Measurements from ENCODE around the gene NEDD4L.
"Not testable (repeated sequence)": the region's sequence is repeated elsewhere in the genome, so short reads cannot be mapped to it uniquely, and the experiment has no call there.

The NEDD4L gene

DNA sequence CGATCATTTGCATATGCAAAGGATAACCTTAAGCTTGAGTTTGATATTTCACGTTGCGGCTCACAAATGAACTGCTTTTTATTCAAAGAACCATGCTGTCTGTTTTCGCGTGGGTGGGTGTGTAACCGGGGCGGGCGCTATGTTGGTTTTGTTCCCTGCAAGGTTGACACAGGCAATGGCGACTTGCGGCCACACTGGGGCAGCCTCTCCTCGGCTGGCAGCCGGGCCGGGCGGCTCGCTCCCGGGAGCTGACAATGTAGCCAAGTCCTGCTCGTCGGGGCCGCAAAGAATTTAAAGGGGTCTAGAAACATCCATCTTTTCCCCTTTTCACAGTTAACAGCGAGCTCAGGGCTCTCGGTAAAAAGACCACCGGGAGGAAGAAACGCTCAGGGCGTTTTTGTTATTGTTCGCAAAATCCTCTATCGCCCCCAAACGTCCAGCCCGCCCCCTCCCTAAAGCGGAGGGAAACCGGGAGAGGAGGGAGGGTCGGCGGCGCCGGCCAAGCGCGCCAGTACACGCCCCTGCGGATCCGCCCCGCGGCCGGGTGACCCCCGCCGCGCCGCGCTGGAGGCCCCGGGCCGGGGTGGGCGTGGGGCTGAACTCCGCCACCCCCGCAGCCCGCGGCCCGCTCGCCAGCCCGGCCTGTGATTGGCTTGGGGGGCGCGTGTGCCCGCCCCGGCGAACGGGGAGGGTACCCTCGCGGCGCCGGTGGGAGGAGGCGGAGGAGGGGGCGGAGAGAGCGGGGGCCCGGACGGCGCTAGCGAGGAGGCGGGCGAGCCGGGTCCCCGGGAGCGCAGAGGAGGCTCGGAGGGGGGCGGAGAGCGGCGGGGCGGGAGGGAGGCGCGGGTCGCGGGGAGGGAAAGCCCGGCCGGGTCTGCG lies at the start of gene NEDD4L:
Gene NEDD4L (plus strand): TSS at position 736 of the 879 bp plus-strand sequence. CDS start 435 bp downstream, outside the sequence.
- peak; percentile 91 for DNase-seq

- peak; percentile 78 for DNase-seq
These were observed 48.7 kb upstream of the NEDD4L start for GRCh38 chr18:57995331-57995730.

DNA sequence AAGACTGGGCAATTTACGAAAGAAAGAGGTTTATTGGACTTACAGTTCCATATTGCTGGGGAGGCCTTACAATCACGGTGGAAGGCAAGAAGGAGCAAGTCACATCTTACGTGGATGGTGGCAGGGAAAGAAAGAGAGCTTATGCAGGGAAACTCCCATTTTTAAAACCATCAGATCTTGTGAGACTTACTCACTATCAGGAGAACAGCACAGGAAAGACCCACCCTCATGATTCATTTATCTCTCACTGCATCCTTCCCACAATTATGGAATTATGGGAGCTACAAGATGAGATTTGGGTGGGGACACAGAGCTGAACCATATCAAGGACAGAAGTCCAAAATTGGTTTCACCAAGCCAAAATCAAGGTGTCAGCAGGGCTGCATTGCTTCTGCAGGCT lies 47.1 kb upstream of the NEDD4L start:
- not testable (repeated sequence) for DNase-seq

DNA sequence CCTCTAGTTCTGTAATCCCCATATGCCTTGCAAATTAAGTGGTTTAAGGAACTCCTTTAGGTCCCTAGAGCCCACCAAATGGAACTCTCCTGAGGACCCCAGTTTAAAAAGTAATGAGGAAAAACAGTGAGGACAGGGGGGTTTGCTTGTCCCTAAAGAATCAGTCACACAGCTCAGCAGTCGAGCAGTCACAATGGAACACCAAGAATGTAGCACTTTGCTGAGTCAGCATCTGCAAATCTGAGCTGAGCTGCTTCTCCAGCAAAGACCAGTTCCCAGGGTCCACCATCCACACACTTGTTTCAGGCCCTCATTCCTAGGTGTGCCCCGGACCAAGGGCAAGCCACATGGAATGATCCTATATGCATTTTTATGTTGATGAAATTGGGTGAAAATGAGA lies 46.2 kb upstream of the NEDD4L start:
- DNase-seq, result no peak

DNA sequence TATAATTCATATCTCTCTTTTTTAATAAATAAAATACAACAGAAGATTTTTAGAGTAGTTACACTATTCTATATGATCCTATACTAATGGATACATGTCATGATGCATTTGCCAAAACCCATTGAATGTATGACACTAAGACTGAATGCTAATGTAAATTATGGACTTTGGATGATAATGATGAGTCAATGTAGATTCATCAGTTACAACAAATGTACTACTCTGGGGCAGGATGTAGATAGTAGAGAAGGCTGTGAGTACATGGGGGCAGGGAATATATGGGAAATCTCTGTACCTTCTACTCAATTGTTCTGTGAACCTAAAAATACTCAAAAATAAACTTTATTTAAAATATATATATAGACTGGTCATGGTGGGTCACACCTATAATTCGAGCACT lies 45.6 kb upstream of the NEDD4L start:
- DNase-seq, result no peak

- no peak for DNase-seq
These were observed 39.7 kb upstream of the NEDD4L start for GRCh38 chr18:58004317-58004716.

DNA sequence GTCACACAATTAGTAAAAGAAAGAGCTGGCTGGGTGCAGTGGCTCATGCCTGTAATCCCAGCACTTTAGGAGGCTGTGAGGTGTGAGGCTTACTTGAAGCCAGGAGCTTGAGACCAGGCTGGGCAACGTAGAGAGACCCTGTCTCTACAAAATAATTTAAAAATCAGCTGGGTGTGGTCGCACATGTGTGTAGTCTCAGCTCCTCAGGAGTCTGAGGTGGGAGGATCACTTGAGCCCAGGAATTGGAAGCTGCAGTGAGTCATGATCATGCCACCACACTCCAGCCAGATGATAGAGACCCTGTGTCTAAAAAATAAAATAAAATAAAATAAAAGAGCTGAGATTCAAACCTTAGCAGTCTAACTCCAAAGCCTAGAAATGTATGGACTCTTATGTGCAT lies 39.0 kb upstream of the NEDD4L start:
- no peak for DNase-seq

GRCh38 chr18:58005885-58006523 lies 38.0 kb upstream of the NEDD4L start:
- no peak for DNase-seq

DNA sequence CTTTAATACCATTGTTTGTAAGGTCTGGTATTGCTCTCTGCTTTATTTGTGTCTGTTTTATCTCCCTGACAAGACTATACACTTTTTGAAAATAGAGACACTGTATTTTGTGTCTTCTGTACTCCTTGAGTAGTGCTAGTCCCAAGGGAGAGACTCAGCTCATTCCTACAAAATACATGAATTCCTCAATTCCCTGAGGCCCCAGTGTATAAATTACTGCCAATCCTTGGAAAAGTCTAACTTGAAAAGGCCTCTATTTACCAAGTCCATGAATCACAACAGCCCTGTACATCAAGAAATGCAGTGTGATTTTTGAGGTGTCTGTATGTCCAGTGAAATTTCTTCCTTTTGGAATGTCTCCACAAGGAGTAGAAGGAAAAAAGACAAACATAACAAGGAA lies 34.9 kb upstream of the NEDD4L start:
- DNase-seq, result no peak

- DNase-seq, result no peak
These were observed 33.8 kb upstream of the NEDD4L start for GRCh38 chr18:58010265-58010664.

DNA sequence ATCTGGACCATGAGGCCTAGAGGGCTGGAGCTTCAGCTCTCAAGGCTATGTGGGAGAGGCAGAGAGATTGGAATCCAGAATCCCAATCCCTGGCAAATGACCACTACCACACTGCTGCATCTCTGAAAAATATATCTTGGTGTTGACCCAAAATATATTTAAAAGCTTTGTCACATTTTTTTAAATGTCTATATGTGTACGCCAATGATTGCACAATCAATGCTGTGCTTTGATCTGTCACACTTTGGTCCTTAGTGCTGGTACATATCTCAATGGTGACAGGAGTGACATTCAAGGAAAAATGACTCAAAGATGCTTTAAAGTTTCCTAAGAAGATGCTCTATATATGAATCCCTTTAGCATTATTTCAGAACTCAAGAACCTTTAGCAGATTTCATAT lies 31.7 kb upstream of the NEDD4L start:
- no peak for DNase-seq

DNA sequence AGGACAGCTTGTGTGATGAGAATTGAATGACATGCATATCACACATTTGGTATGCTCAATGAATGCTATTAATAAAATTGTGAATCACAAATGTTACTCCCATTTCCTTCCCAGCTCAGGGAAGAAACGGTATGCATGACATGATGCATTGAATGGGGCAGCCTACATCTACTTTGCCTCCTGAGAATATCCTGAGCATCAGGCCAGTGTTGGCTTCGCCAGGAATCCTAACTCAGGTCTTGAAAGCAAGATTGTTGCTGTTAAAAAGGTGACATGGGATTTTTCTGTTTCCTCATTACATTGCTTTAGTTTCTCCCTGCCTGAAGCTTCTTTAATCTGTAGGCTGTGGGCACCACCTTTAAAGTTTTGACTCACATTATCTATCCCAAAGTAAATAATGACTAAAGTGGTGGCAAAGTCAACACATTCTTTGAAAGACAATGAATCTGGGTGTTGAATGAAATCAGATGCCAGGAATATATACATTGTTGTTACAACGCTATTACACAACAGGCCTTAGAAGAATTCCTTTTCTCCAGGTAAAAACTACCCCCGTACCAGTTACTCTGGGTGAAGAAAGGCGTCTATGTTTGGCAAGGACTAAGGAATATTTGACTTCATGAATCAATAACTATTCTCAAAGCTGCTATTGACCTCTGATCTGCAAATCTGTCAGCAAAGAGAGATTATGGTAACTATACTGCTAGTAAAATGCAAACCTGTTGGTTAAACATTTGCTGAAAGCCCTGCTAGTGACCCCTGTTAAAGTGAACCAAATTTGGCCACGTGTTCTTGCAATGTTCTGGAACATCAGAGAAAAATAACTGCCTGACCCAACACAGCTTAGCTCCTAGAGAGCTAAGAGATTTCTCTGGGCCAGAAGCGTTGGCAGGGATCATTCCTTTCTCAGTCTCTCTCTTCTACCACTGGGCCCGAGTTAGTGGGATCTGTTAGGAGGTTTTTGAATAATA lies 30.5 kb upstream of the NEDD4L start:
- DNase-seq, result no peak

- DNase-seq, result no peak
These were observed 28.8 kb upstream of the NEDD4L start for GRCh38 chr18:58015065-58015780.

DNA sequence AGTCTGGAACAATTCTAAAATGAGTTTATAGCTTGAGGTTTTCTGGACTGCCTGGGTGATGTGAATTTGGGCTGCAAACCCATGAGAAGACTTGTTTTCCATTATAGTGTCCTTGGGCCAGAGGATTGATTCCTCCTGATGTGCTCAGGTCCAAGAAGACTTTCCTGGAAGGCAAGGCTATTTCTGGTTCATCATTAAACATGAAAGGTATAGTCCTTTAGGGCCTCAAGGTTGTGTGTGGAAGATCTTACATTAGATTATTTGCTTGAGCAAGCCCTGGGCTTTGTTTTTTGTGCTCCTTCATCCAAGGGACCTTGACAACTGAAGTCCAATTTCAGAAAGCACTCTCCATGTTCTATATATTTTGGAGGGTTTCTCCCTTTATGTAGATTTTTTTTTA lies 26.8 kb upstream of the NEDD4L start:
- DNase-seq, result no peak

DNA sequence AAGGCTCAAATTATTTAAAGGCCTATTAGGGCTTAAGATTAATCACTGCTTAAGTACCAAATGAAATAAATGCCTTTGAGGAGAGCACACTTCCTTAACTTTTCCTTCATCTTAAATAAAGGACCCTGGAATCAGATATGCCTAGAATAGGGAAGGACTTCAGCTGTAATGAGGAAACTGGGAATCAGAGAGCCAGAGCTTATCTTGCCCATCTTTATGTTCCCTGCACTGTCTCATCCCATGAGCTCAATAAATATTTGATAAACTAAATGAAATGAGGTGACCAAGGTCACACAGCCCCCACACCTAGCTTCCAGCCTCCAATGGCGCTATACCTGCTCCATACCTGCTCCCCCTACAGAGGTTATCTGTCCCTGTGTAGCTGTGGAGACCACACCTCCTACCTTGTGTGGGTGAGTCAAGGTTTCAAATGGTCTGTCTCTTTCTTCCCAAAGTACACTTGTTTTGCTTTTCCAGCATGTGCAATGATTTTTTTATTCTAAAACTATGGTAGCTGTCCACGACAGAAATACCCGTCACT lies 23.4 kb upstream of the NEDD4L start:
- DNase-seq, result no peak

DNA sequence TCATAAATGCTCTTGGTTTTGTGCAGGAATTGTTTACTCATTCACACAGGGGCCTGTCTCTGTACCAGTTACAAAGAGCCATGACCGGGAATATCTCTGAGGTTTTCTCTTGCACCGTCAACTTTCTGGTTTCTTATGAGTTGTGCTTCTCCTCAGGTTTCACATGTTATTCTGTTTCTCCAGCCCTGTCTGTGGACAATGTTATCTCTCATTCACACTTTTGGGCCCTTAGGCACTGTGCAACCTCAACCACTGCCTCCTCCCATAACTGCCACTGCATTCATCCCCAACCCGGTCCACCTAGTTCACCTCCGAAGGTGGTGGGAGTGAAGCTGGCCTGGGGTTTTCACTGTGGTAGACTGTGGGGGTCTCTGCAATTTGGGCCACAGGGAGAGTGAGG lies 22.5 kb upstream of the NEDD4L start:
- DNase-seq, result peak; percentile 75

- DNase-seq, result no peak
These were observed 20.9 kb upstream of the NEDD4L start for GRCh38 chr18:58023108-58023507.

GRCh38 chr18:58024139-58024538 lies 19.9 kb upstream of the NEDD4L start:
- DNase-seq, result no peak

- no peak for DNase-seq
These were observed 18.8 kb upstream of the NEDD4L start for GRCh38 chr18:58025205-58025604.

DNA sequence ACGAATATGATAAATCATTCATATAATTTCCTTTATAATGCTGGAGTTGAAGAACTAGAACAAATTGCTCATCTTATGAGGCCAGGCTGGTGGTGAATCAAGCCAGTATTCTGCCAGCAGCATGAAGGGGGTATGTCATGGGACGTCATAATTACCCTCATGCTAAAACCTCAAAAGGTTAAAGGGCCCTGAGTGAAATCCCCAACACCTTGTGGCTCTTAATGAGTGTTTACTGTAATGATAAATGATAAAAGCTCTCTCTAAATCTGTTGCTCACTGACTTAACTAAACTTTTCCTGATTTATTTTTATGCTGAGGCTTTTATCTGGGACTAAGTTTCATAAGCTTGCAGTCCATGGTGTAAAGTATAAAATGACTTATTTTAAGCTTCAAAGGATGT lies 18.3 kb upstream of the NEDD4L start:
- no peak for DNase-seq

GRCh38 chr18:58026395-58026794 lies 17.6 kb upstream of the NEDD4L start:
- no peak for DNase-seq

- DNase-seq, result no peak
These were observed 17.2 kb upstream of the NEDD4L start for GRCh38 chr18:58026857-58027256.

All from hematopoietic multipotent progenitor cell treated with erythropoietin and hydrocortisone succinate and interleukin-3 and kit ligand, for 8 days (in vitro differentiated cells).